GM18858 (cell line): ENCODE results near the gene UBE2QL1.

Experiments used
- ATAC-seq: cut with Tn5 transposase; IDR thresholded peaks from one replicate; pipeline ENCODE4 v1.9.1; 2021; ENCODE audit not compliant: unreplicated experiment

UBE2QL1 gene

GRCh38 chr5:6448622-6449464, at the start of gene UBE2QL1:
UBE2QL1 (plus strand) TSS chr5:6448859; CDS start chr5:6448894, 35 bp downstream.
- ATAC-seq, result no peak

GRCh38 chr5:6399980-6400910, 48.4 kb upstream of the UBE2QL1 start:
- no peak for ATAC-seq

- ATAC-seq, result no peak
Measured at GRCh38 chr5:6401410-6401809, 47.2 kb upstream of the UBE2QL1 start.

GRCh38 chr5:6402939-6403338, 45.7 kb upstream of the UBE2QL1 start:
- ATAC-seq, result peak; percentile 52

GRCh38 chr5:6403416-6403815, 45.2 kb upstream of the UBE2QL1 start:
- ATAC-seq, result no peak

GRCh38 chr5:6404129-6404528, 44.5 kb upstream of the UBE2QL1 start:
- ATAC-seq, result no peak

- no peak for ATAC-seq
Measured at GRCh38 chr5:6405591-6405990, 43.1 kb upstream of the UBE2QL1 start.

- ATAC-seq, result no peak
Measured at GRCh38 chr5:6407558-6408259, 41.0 kb upstream of the UBE2QL1 start.

GRCh38 chr5:6408260-6408596, 40.4 kb upstream of the UBE2QL1 start:
- ATAC-seq, result no peak

GRCh38 chr5:6408627-6409446, 39.8 kb upstream of the UBE2QL1 start:
- no peak for ATAC-seq

- no peak for ATAC-seq
Measured at GRCh38 chr5:6410421-6410820, 38.2 kb upstream of the UBE2QL1 start.

- ATAC-seq, result no peak
Measured at GRCh38 chr5:6411141-6411540, 37.5 kb upstream of the UBE2QL1 start.

GRCh38 chr5:6412811-6413210, 35.8 kb upstream of the UBE2QL1 start:
- no peak for ATAC-seq

GRCh38 chr5:6417657-6418056, 31.0 kb upstream of the UBE2QL1 start:
- no peak for ATAC-seq

- ATAC-seq, result no peak
Measured at GRCh38 chr5:6418679-6419276, 29.9 kb upstream of the UBE2QL1 start.

- ATAC-seq, result no peak
Measured at GRCh38 chr5:6419340-6419852, 29.3 kb upstream of the UBE2QL1 start.

GRCh38 chr5:6423327-6424109, 25.1 kb upstream of the UBE2QL1 start:
- ATAC-seq, result no peak

- ATAC-seq, result no peak
Measured at GRCh38 chr5:6424110-6424659, 24.5 kb upstream of the UBE2QL1 start.

GRCh38 chr5:6424700-6425099, 24.0 kb upstream of the UBE2QL1 start:
- ATAC-seq, result no peak
